Hair follicular keratinocyte (primary cell): ENCODE measurements around the gene ALAS1. TPM values are rescaled to one million over a fixed set of nuclear protein-coding genes. Genes with fewer than 3 reads are reported as not detected.

Experiments
- total RNA-seq: library from RNA; depleted of rRNA; stranded (reverse); fragments of >200 nt; gene quantifications from 2 replicates; pipeline ENCODE4 v1.2.3, GENCODE V29; 2015

The ALAS1 gene
- 43.8 and 52.0 TPM in 2 replicates for total RNA-seq

DNA sequence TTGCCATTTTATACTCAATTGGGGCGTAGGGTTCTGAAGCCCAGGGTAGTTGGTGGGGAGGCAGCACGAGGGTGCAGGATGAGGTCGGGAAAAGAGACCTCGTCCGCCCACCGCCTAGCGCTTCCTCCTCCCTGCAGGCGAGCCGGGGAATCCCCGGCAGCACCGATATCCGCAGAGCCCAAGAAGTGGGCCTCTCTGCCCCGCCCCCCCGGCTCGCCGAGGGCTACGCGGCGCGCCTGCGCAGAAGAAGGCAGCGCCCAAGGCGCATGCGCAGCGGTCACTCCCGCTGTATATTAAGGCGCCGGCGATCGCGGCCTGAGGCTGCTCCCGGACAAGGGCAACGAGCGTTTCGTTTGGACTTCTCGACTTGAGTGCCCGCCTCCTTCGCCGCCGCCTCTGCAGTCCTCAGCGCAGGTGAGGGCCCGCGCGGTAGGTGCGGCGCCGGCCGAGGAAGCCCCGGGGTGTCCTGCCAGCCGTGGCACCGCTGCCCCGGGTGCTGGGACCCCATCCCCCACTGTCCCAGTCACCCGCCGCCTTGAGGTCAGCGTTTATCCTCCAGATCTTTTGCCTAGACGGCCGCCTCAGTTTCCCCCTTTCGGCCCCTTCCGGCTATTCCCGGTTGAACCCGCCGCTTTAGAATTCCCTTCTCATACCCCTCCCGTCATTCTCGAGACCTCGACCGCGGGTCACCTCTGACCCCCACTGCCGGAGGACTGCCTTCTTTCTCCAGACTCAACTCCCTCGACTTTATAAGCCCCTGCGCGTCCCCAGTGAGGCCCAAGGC lies at the start of gene ALAS1:
TSS of gene ALAS1 (plus strand) at position 319 of the 784 bp plus-strand sequence. CDS start 1,082 bp downstream, outside the sequence.

DNA sequence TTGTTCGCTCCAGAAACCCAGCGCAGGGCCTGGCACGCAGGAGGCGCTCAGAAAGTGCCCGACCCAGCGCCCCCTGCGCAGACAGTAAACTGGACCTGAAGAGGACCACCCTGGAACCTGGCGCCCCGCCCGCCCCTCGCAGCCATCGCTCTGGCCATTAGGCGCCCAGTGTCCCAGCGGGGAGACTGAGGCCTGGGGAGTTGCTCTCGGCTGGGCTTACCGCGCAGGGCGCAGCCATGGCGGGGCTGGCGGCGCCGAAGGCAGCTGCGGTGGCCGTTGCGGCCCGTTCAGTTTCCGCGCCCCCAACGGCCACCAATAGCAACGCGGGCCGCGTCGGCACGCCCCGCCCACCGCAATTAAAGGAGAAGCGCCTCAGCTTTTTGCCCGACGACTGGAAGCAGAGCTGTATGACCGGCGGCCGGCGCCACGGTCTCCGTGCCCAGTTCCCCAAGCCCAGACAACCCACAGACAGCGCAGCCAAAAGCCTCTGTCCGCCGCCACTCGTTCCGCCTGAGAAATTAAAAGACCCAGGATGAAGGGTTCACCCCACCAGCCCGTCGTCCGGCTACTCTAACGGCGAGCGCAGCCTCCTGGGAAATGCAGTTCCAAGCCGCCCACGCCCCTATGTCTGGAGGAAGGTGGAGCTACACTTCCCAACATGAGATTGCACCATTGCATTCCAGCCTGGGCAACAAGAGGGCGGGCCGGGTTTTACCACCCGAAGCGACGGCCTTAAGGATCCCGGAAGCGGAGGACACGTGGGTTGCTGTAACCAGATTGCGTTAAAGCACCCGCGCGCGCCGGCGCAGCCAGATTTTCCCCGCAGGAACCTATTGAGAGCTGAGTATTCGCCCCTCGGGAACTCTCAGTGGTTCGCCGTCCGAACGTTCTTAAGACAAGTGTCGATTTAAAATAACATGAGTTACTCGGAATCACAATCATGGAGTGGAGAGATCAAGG lies 43.5 kb upstream of the ALAS1 start, which contains the start of gene POC1A:
TSS of gene POC1A (minus strand) at position 289 of the 960 bp plus-strand sequence. CDS start at position 238, 51 bp downstream.

DNA sequence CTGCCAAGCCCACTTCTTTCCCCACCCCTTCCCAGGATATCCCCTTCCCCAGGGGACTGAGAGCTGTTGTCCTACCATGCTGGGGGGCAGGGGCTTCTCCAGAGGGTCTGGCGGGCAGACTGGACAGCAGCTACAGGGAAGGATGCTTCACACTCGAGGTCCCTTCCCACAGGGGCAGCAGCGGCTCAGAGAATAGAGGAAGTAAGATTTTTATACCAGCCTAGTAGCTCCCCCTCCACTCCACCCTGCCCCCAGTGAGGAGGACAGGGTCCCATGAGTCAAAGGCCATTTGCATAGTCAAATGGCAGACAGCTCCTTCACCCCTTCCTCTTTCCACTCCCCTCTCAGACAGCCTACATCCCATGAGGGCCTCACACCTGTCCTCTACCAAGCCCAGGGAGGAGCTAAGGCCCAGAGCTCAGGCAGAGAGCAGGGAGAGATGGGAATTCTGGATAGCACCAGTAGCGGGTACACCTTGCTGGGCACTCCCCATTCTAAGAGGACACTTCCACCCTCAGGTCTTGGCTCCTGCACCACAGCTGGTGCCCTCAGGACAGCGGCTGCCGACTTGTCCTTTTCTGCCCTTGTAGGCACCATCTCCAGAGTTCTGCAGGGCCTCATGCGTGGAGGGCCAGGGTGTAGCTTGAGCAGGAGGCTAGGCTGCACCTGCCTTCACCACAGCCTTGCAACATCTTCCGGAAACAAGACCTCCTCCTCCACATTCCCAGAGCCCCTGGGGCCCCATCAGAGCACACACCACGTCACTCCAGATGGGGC lies 27.7 kb downstream of the ALAS1 start, which contains the start of gene TLR9:
TSS of gene TLR9 (minus strand) at position 194 of the 777 bp plus-strand sequence. CDS start at position 78, 116 bp downstream.

DNA sequence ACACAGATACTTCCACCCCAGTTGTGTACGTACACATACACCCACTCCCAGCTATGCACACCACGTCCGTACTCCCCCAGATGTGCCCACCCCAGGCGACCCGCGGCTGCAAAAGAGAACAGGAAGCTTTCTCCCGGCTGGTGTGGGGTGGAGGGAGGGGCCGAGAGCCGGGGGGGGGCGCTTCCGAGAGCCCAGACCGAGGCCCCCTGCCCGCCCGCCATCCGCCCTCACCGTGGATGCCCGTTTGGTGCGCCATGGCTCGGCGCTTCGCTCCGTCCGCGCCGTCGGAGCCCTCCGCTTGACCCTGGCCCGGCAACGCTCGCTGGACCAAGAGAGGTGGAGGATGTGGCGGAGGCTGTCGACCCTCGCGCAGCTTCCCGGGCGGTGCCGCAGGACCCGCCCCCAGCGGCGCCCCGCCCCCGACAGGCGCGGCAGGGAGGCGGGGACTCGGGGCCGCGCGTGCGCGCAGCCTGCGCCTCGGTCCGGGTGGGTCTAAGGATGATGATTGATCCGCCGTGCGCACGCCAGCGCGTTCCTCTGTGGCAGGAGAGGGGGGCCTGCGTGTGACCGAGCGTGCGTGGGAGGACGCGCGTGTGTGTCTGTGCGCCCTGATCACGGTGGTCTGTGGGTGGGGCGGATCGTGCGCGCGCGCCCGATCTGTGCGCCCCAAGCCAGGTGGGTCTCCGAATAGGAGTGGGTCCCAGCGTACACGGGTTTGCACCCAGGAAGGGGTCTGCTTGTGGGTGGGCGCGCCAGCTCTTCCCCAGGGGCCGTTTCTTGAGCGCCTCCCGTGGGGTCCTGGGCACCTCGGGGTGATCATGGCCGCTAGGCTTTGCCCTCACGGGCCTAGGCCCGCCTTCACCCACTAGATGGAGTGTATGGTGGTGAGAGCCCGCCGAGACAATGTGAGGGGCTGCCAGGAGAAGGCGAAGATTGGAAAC lies 41.1 kb downstream of the ALAS1 start, which contains the start of gene TWF2:
TSS of gene TWF2 (minus strand) at position 398 of the 941 bp plus-strand sequence. CDS start at position 256, 142 bp downstream.

DNA sequence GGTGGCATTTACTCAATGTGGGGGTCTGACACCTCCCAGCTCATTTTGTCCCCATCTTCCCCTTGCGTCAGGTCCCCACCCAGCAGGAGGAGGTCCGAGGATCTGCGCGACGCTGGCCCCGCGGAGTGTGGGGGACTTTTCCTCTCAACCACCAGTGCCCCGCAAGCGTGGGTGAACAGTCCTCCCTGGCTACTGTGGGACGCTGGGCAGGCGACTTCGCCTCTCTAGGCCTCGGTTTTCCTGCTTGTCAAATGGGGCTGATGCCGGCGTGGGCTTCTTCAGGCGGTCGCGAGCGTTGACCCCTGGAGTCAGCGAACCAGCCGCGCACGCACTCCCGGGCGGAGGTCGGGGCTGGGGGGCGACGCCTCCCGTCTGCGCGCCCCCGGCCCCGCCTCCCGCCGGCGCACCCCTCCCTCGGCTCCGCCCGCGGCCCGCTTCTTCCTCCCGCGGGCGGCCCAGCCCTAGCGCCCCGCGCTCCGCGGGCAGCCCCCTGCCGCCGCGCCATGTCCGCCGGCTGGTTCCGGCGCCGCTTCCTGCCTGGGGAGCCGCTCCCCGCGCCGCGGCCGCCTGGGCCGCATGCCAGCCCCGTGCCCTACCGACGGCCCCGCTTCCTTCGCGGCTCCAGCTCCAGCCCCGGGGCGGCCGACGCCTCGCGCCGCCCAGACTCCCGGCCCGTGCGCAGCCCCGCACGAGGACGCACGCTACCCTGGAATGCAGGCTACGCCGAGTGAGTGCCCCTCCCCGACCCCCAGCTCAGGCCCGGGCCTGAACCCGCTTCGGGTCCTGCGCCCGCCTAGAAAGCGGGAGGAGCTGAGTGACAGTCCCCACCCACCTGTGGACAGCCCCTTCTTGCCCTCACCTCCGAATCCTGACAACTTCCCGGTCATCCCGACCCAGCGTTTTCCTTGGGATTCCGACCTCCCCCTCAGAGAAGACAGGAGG lies 47.6 kb downstream of the ALAS1 start, which contains the start of gene PPM1M:
TSS of gene PPM1M (plus strand) at position 438 of the 942 bp plus-strand sequence. CDS start at position 504, 66 bp downstream.

Other genes starting within 250 kb of the ALAS1 start
- not detected in 2 replicates for gene GPR62, start 242.8 kb upstream of the ALAS1 start, total RNA-seq
- gene PCBP4, start 230.7 kb upstream of the ALAS1 start, total RNA-seq = 44.2 and 57.0 TPM in 2 replicates
- gene ABHD14B, start 224.1 kb upstream of the ALAS1 start, total RNA-seq = 51.9 and 64.7 TPM in 2 replicates
- gene ABHD14A, start 223.1 kb upstream of the ALAS1 start, total RNA-seq = 19.7 and 19.8 TPM in 2 replicates
- gene ACY1, start 214.6 kb upstream of the ALAS1 start, total RNA-seq = 134 and 148 TPM in 2 replicates
- gene RPL29, start 202.3 kb upstream of the ALAS1 start, total RNA-seq = 2,114 and 2,340 TPM in 2 replicates
- gene DUSP7, start 141.6 kb upstream of the ALAS1 start, total RNA-seq = 118 and 162 TPM in 2 replicates
- 8.7 and 23.7 TPM in 2 replicates for gene POC1A, start 43.7 kb upstream of the ALAS1 start, total RNA-seq
- gene TLR9, start 27.5 kb downstream of the ALAS1 start, total RNA-seq = not detected in 2 replicates
- gene TWF2, start 41.0 kb downstream of the ALAS1 start, total RNA-seq = 149 and 181 TPM in 2 replicates
- gene PPM1M, start 47.6 kb downstream of the ALAS1 start, total RNA-seq = 7.6 and 9.9 TPM in 2 replicates
- gene WDR82, start 80.5 kb downstream of the ALAS1 start, total RNA-seq = 44.5 and 51.0 TPM in 2 replicates
- gene GLYCTK, start 89.7 kb downstream of the ALAS1 start, total RNA-seq = 10.3 and 15.7 TPM in 2 replicates
- gene DNAH1, start 118.2 kb downstream of the ALAS1 start, total RNA-seq = 0.27 and 0.86 TPM in 2 replicates
- 67.8 and 98.0 TPM in 2 replicates for gene BAP1, start 211.8 kb downstream of the ALAS1 start, total RNA-seq
- 7.6 and 10.2 TPM in 2 replicates for gene PHF7, start 212.5 kb downstream of the ALAS1 start, total RNA-seq
- 0.46 TPM in 1 of 2 replicates, not detected in the other for gene SEMA3G, start 246.9 kb downstream of the ALAS1 start, total RNA-seq